ENCODE data around the gene WDR48.

Gene WDR48

GRCh38 chr3:39113291-39113690, 61.5 kb downstream of the WDR48 start:
- Histone ChIP-seq H3K4me1 (ENCODE audit: control insufficient read depth in 5 of 5, insufficient read depth in 5 of 5, low read length in 5 of 5) (peaks cover 0 to 9% (median 5%) of the 10 kb centered on the region in 5 donors), H3K4me3 (ENCODE audit: low read depth in 1 of 5, low read length in 5 of 5) (no peak overlapping the region), H3K9ac (ENCODE audit: low read length in 5 of 5) (no peak overlapping the region), H3K27me3 (ENCODE audit: control insufficient read depth in 5 of 5, insufficient read depth in 4 of 5, low read length in 5 of 5) (no peaks in the 10 kb centered on the region), H3K9me3 (ENCODE audit: control insufficient read depth in 5 of 5, low read length in 5 of 5) (no peaks in the 10 kb centered on the region), H3K27ac (ENCODE audit: low read depth, low read length) (no peak overlapping the region), H3K36me3 (ENCODE audit: control insufficient read depth in 5 of 5, insufficient read depth in 5 of 5, low read length in 5 of 5) (peaks cover 0 to 19% (median 5%) of the 10 kb centered on the region in 5 donors)

GRCh38 chr3:39114456-39114855, 62.6 kb downstream of the WDR48 start:
- Histone ChIP-seq H3K9ac (ENCODE audit: low read length in 5 of 5) (no peak overlapping the region), H3K4me1 (ENCODE audit: control insufficient read depth in 5 of 5, insufficient read depth in 5 of 5, low read length in 5 of 5) (no peaks in the 10 kb centered on the region), H3K27ac (ENCODE audit: low read depth, low read length) (no peak overlapping the region), H3K36me3 (ENCODE audit: control insufficient read depth in 5 of 5, insufficient read depth in 5 of 5, low read length in 5 of 5) (peaks cover 0 to 25% (median 9%) of the 10 kb centered on the region in 5 donors), H3K4me3 (ENCODE audit: low read depth in 1 of 5, low read length in 5 of 5) (no peak overlapping the region), H3K9me3 (ENCODE audit: control insufficient read depth in 5 of 5, low read length in 5 of 5) (no peaks in the 10 kb centered on the region), H3K27me3 (ENCODE audit: control insufficient read depth in 5 of 5, insufficient read depth in 4 of 5, low read length in 5 of 5) (no peaks in the 10 kb centered on the region)

DNA sequence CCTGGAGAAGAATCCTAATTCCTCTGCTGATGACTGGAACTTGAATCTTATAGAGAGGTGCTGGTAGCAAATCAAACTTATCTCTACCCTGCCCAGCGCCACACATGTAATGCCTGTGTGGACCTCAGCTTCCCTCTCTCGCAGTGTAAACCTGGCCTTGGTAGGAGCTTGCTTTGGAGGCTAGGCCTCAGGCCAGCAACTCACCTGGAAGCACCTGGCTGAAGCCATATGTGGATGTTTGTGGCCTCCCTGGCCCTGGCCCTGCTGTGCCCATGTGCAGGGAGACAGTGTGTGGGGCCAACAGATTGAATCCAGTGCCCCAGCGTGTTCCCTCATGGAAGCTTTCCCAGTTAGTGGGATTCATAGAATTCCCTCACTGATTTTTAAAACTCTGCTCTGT, 64.1 kb downstream of the WDR48 start:
- no peaks in the 10 kb centered on the region for H3K9me3 ChIP-seq (ENCODE audit: control insufficient read depth in 5 of 5, low read length in 5 of 5)
- H3K9ac ChIP-seq (ENCODE audit: low read length in 5 of 5): no peak overlapping the region
- no peaks in the 10 kb centered on the region for H3K4me1 ChIP-seq (ENCODE audit: control insufficient read depth in 5 of 5, insufficient read depth in 5 of 5, low read length in 5 of 5)
- no peaks in the 10 kb centered on the region for H3K27me3 ChIP-seq (ENCODE audit: control insufficient read depth in 5 of 5, insufficient read depth in 4 of 5, low read length in 5 of 5)
- H3K27ac ChIP-seq (ENCODE audit: low read depth, low read length): no peak overlapping the region
- peaks cover 0 to 34% (median 12%) of the 10 kb centered on the region in 5 donors for H3K36me3 ChIP-seq (ENCODE audit: control insufficient read depth in 5 of 5, insufficient read depth in 5 of 5, low read length in 5 of 5)
- H3K4me3 ChIP-seq (ENCODE audit: low read depth in 1 of 5, low read length in 5 of 5): no peak overlapping the region

GRCh38 chr3:39118079-39118478, 66.3 kb downstream of the WDR48 start:
- Histone ChIP-seq H3K27me3 (ENCODE audit: control insufficient read depth in 5 of 5, insufficient read depth in 4 of 5, low read length in 5 of 5) (no peaks in the 10 kb centered on the region), H3K9ac (ENCODE audit: low read length in 5 of 5) (no peak overlapping the region), H3K27ac (ENCODE audit: low read depth, low read length) (no peak overlapping the region), H3K4me1 (ENCODE audit: control insufficient read depth in 5 of 5, insufficient read depth in 5 of 5, low read length in 5 of 5) (no peaks in the 10 kb centered on the region), H3K4me3 (ENCODE audit: low read depth in 1 of 5, low read length in 5 of 5) (no peak overlapping the region), H3K9me3 (ENCODE audit: control insufficient read depth in 5 of 5, low read length in 5 of 5) (no peaks in the 10 kb centered on the region), H3K36me3 (ENCODE audit: control insufficient read depth in 5 of 5, insufficient read depth in 5 of 5, low read length in 5 of 5) (peaks cover 0 to 32% (median 12%) of the 10 kb centered on the region in 5 donors)

- H3K4me1 ChIP-seq (ENCODE audit: control insufficient read depth in 5 of 5, insufficient read depth in 5 of 5, low read length in 5 of 5): no peaks in the 10 kb centered on the region
- H3K9ac ChIP-seq (ENCODE audit: low read length in 5 of 5): no peak overlapping the region
- H3K27ac ChIP-seq (ENCODE audit: low read depth, low read length): no peak overlapping the region
- H3K36me3 ChIP-seq (ENCODE audit: control insufficient read depth in 5 of 5, insufficient read depth in 5 of 5, low read length in 5 of 5): peaks cover 0 to 32% (median 12%) of the 10 kb centered on the region in 5 donors
- H3K9me3 ChIP-seq (ENCODE audit: control insufficient read depth in 5 of 5, low read length in 5 of 5): no peaks in the 10 kb centered on the region
- H3K27me3 ChIP-seq (ENCODE audit: control insufficient read depth in 5 of 5, insufficient read depth in 4 of 5, low read length in 5 of 5): no peaks in the 10 kb centered on the region
- H3K4me3 ChIP-seq (ENCODE audit: low read depth in 1 of 5, low read length in 5 of 5): no peak overlapping the region
Observed at GRCh38 chr3:39118931-39119660, 67.3 kb downstream of the WDR48 start.

- Histone ChIP-seq H3K4me3 (ENCODE audit: low read depth in 1 of 5, low read length in 5 of 5) (no peak overlapping the region), H3K27me3 (ENCODE audit: control insufficient read depth in 5 of 5, insufficient read depth in 4 of 5, low read length in 5 of 5) (no peaks in the 10 kb centered on the region), H3K36me3 (ENCODE audit: control insufficient read depth in 5 of 5, insufficient read depth in 5 of 5, low read length in 5 of 5) (peaks cover 0 to 27% (median 12%) of the 10 kb centered on the region in 5 donors), H3K9ac (ENCODE audit: low read length in 5 of 5) (no peak overlapping the region), H3K4me1 (ENCODE audit: control insufficient read depth in 5 of 5, insufficient read depth in 5 of 5, low read length in 5 of 5) (peaks cover 0 to 4% (median 0%) of the 10 kb centered on the region in 5 donors), H3K27ac (ENCODE audit: low read depth, low read length) (no peak overlapping the region), H3K9me3 (ENCODE audit: control insufficient read depth in 5 of 5, low read length in 5 of 5) (no peaks in the 10 kb centered on the region)
Observed at GRCh38 chr3:39121621-39122020, 69.8 kb downstream of the WDR48 start.

DNA sequence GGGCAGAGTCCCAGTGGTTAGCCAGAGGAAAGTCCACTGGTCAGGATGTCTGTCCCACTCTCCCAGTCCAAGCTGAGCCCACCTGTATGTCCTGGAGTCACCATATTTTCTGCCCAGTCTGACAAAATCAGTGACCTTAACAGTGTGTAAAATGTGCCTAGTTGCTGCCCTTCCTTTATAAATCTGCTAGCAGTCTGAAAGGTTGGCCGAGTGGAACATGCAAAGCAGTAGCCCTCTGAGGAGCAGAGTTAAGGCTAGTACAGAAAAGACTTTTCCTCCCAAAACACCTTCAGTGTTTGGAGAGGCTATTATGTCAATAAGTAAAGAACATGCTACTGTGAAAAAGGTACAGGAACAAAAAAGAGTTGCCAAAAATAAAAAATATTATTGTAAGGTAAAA, 71.0 kb downstream of the WDR48 start:
- Histone ChIP-seq H3K27me3 (ENCODE audit: control insufficient read depth in 5 of 5, insufficient read depth in 4 of 5, low read length in 5 of 5) (no peaks in the 10 kb centered on the region), H3K9me3 (ENCODE audit: control insufficient read depth in 5 of 5, low read length in 5 of 5) (no peaks in the 10 kb centered on the region), H3K4me1 (ENCODE audit: control insufficient read depth in 5 of 5, insufficient read depth in 5 of 5, low read length in 5 of 5) (peaks cover 0 to 10% (median 0%) of the 10 kb centered on the region in 5 donors), H3K27ac (ENCODE audit: low read depth, low read length) (no peak overlapping the region), H3K4me3 (ENCODE audit: low read depth in 1 of 5, low read length in 5 of 5) (no peak overlapping the region), H3K36me3 (ENCODE audit: control insufficient read depth in 5 of 5, insufficient read depth in 5 of 5, low read length in 5 of 5) (peaks cover 0 to 23% (median 10%) of the 10 kb centered on the region in 5 donors), H3K9ac (ENCODE audit: low read length in 5 of 5) (no peak overlapping the region)

DNA sequence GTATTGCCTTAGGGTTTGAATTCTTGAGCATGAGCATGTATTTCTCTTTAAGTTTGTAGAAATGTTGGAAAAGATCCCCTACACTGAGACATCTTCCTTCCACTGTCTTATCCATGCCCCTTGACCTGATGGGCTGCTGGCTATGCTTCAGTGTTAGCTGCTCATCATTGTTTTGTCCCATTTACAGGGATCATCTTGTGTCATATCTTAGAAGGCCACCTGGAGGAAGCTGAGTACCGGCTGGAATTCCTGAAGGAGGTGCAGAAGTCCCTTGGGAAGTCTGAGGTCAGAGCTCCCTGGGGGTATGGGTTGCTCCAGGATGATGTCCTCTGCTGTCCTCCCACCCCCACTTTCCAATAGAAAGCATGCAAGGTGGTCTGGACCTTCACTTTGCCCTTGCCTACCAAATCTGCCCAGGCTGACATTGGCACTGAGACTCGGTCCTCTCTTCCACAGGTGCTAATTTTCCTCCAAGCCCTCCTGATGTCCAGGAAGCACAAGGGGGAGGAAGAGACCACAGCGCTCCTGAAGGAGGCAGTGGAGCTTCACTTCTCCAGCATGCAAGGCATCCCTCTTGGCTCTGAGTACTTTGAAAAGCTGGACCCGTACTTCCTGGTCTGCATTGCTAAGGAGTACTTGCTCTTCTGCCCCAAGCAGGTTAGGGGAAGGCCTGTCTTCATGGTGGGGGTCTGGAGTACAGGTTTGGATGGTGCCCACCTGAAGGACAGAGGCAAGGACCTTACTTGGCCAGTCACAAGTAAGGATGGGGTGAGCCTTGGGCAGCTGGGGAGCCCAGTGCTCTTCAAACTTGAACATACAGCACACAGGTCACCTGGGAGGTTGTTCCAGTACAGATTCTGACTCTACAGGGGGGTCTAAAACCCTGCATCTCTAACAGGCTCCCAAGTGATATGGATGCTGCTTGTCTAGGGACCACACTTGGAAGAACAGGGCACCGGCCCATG, 73.3 kb downstream of the WDR48 start:
- Histone ChIP-seq H3K4me1 (ENCODE audit: control insufficient read depth in 5 of 5, insufficient read depth in 5 of 5, low read length in 5 of 5) (peaks cover 0 to 10% (median 0%) of the 10 kb centered on the region in 5 donors), H3K27me3 (ENCODE audit: control insufficient read depth in 5 of 5, insufficient read depth in 4 of 5, low read length in 5 of 5) (no peaks in the 10 kb centered on the region), H3K36me3 (ENCODE audit: control insufficient read depth in 5 of 5, insufficient read depth in 5 of 5, low read length in 5 of 5) (peaks cover 0 to 27% (median 6%) of the 10 kb centered on the region in 5 donors), H3K9ac (ENCODE audit: low read length in 5 of 5) (no peak overlapping the region), H3K9me3 (ENCODE audit: control insufficient read depth in 5 of 5, low read length in 5 of 5) (no peaks in the 10 kb centered on the region), H3K4me3 (ENCODE audit: low read depth in 1 of 5, low read length in 5 of 5) (no peak overlapping the region), H3K27ac (ENCODE audit: low read depth, low read length) (no peak overlapping the region)

- Histone ChIP-seq H3K27me3 (ENCODE audit: control insufficient read depth in 5 of 5, insufficient read depth in 4 of 5, low read length in 5 of 5) (no peaks in the 10 kb centered on the region), H3K9me3 (ENCODE audit: control insufficient read depth in 5 of 5, low read length in 5 of 5) (no peaks in the 10 kb centered on the region), H3K27ac (ENCODE audit: low read depth, low read length) (no peak overlapping the region), H3K4me3 (ENCODE audit: low read depth in 1 of 5, low read length in 5 of 5) (no peak overlapping the region), H3K36me3 (ENCODE audit: control insufficient read depth in 5 of 5, insufficient read depth in 5 of 5, low read length in 5 of 5) (peaks cover 0 to 19% (median 4%) of the 10 kb centered on the region in 5 donors), H3K9ac (ENCODE audit: low read length in 5 of 5) (no peak overlapping the region), H3K4me1 (ENCODE audit: control insufficient read depth in 5 of 5, insufficient read depth in 5 of 5, low read length in 5 of 5) (peaks cover 0 to 10% (median 0%) of the 10 kb centered on the region in 5 donors)
Observed at GRCh38 chr3:39125841-39126500, 74.2 kb downstream of the WDR48 start.
